NCI-H69 (cell line): ENCODE data around the gene WDR6.

Experiments
- DNase-seq: peaks from one replicate; lab custom pipeline; 2025; lab: John Stamatoyannopoulos, UW

The WDR6 gene

DNA sequence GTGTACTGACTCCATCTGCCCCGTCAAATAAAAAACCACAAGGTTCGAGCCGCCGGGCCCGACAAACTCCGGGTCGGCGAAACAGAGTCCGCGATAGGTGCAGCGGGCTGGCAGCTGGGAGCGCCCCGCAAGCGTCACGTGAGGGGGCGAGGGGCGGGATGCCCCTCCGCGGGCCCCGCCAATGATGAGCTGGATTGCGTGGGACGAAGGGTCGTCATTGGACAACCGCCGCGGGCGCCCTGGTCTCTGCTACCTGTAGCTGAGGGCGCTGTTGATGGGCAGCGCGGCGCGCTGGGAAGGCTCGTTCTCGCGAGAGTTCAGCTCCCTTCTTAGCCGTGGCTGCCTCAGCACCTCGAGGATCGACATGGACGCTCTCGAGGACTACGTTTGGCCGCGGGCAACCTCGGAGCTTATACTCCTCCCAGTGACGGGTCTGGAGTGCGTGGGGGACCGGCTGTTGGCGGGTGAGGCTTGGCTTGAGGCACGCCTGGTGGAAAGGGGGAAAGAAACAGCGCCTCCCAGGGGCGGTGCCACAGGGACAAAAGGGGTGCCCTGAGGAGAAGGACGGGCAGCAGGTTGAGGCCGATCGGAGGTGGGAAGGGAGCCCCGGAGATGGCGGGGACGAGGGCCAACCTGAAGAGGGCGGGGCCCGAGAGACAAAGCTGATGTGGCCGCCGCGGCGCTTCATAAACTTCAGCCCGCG lies at the start of gene WDR6:
Gene WDR6, plus strand, starts transcription at position 324 of the 703 bp plus-strand sequence. Its CDS starts 41 bp downstream, at position 365.
- peak; percentile 96 for DNase-seq

- no peak for DNase-seq
These were observed 46.3 kb upstream of the WDR6 start for GRCh38 chr3:48960841-48961413.

GRCh38 chr3:48962340-48962739 lies 44.9 kb upstream of the WDR6 start:
- no peak for DNase-seq

GRCh38 chr3:48962939-48963338 lies 44.3 kb upstream of the WDR6 start:
- no peak for DNase-seq

GRCh38 chr3:48963591-48963990 lies 43.6 kb upstream of the WDR6 start:
- DNase-seq, result no peak

GRCh38 chr3:48966367-48966766 lies 40.8 kb upstream of the WDR6 start:
- DNase-seq, result no peak

GRCh38 chr3:48966876-48967361 lies 40.3 kb upstream of the WDR6 start:
- no peak for DNase-seq

DNA sequence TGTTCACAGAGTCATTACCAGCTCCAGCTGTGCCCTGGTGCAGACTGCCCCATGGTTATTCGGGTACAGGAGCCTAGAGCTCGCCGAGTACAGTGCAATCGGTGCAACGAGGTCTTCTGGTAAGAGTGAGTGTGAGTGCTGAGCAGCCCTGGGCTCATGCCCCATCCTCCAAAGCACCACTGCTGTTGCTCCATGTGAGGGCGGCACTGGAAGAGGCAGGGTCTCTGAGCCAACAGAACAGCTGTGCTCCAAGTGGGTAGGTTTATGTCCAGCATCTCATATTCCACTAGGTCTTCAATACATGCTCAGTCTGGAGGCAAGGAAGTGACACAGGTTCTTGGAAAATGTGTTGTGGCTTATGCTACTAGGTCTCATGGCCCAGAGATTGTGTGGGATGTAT lies 36.6 kb upstream of the WDR6 start:
- DNase-seq, result no peak

DNA sequence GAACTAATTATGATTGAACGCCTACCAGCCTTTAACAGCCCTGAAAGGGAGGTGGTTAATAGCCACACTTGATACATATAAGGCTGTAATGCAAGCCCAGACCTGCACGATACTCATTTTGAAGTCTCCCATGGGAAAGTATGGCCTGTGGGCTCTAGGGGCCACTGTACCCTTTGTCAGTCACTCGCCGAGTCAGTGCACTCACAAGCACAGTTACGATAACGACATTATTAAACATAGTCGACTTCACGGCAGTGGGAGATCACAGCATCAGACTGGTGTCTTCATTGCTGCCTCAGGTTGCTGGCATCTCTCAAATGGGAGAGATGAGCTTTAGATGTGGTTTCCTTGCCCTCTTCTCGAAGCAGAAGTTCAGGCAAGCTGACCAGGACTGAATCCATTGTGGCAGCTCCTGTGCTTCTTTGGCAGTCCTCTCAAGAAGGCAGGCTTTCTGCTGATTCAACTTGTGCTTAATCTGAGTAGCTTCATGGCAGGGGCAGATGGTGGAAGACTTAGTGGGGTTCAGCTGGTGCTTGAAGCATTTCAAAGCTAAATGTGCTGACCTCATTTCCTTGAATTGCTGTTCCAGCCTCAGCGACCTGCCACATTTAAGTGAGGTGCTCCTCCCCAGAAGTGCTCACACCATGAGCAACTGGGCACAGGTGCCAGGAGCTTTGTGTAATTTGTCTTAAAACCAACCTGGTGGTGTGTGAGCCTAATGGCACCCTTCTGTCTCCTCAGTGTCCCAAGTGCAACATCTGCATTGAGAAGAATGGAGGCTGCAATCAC lies 32.9 kb upstream of the WDR6 start:
- DNase-seq, result peak; percentile 21

- DNase-seq, result no peak
These were observed 27.7 kb upstream of the WDR6 start for GRCh38 chr3:48979451-48979850.

- DNase-seq, result no peak
These were observed 26.9 kb upstream of the WDR6 start for GRCh38 chr3:48980295-48980694.

- DNase-seq, result no peak
These were observed 25.2 kb upstream of the WDR6 start for GRCh38 chr3:48982016-48982415.

- DNase-seq, result no peak
These were observed 24.5 kb upstream of the WDR6 start for GRCh38 chr3:48982686-48983085.

DNA sequence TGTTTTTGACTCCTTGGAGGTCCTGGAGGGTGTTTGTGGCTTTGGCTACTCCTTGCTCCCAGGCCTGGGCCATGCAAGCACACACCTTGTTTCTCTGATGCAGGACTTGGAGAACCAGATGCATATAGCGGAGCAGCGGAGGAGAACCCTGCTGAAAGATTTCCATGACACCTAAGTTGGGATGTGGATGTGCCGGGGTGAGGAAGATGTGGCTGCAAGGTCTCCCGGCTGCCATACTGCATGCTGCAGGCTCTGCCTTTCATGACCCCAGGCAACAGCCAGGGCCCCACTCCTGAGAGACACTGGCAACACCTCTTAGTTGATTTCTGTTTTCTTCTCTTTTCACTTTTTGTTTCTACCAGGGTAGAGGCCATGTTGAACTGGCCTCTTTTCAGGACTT lies 24.1 kb upstream of the WDR6 start:
- no peak for DNase-seq

DNA sequence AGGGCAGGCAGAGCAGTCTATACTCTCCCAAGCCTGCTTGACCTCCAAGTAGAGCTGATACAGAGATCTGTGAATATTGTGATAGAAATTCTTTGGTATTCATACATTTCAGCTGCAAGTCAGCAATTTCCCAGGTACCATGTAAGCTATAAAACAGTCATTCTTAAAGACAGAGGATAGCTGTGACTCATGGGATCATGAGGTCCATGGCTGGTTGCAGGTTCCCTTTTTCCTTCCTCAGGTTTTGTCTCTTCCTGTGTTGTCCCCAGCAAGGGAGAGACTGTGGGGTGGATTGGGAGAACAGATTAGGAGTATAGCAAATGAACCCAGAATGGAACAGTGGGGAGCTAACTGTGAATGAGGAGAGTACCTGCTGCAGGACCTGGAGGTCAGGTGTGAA lies 22.5 kb upstream of the WDR6 start:
- DNase-seq, result no peak

DNA sequence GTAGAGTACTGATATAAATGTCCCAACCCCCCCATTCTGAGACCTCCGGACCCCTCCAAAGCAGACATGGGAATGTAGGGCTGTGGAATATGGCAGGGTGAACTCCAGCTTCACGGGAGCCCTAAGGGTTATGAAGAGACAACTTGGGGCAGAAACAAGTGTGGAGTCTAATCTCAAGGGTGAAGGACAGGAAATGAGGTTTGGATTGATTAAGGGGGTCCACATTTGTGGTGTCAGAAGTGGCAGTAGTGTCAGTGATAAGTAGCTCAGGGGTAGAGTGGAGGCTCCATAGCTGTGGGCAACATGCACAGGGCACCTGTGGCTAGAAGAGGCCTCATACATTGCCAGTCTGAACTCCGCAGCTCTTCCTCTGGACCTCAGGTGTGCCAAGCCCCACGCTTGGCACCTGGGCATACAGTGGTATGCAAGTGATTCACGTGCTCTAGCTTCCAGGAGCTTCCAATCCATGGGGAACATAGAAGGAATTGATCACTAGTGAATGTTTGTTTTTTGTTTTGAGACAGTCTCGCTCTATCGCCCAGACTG lies 21.3 kb upstream of the WDR6 start:
- no peak for DNase-seq

GRCh38 chr3:48989126-48989795 lies 17.9 kb upstream of the WDR6 start:
- DNase-seq, result peak; percentile 50

- peak; percentile 84 for DNase-seq
These were observed 17.2 kb upstream of the WDR6 start, which contains the start of gene P4HTM for GRCh38 chr3:48989796-48990635. Gene P4HTM (plus strand): TSS chr3:48990241. CDS start chr3:48990257, 16 bp downstream.

DNA sequence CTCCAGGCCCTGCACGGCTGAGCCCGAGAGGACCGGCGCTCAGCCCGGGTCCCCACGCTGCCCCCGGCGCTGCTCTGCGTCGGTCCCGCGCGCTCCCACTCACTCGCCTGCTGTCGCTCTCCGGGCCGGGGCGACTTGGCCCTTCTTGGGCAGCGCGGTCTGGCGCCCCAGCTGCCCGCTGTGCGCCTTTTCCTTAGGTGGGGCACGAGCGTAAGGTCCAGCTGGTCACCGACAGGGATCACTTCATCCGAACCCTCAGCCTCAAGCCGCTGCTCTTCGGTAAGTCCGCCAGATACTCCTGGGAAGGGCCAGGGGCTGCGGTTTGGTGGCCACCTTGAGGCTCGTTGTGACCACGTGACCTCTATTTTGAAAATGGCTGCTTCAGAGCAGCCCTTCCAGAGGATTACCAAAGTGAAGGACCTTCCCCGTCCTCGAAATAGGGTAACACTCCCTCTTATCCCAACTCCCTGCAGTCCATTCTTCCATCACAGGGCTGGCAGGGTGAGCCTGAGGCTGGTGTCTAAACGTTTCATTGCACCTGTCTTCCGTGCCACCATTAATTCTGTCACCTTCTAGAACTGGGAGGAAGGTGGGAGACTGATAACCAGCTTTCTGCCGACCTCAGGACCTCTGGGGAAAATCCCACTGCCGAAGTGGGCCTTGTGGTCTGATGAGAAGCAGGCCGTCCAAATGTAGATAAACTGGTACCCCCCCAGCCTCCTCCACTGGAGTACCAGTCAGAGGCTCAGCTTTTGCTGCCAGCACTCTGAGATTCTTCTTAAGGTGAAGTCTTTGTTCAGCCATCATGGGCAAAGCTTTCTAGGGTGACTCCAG lies 16.3 kb upstream of the WDR6 start:
- DNase-seq, result peak; percentile 57
